PC-3 (cell line): ENCODE measurements around the gene RFX7.

Source experiments
- CTCF ChIP-seq: fragments of 300-600 bp; sonication (generic); conservative IDR thresholded peaks from 2 replicates; pipeline ENCODE4 v1.5.1; 2017; ENCODE audit warnings: antibody characterized with exemption, low read depth, mild to moderate bottlenecking, low read length
- EZH2phosphoT487 ChIP-seq: fragments of 300-600 bp; sonication (generic); IDR thresholded peaks from 2 replicates; pipeline ENCODE4 v1.6.1; 2018; ENCODE audit warnings: mild to moderate bottlenecking, antibody characterized with exemption, low read length, borderline replicate concordance

GRCh38 chr15:56042031-56042430 is 201.6 kb downstream of the RFX7 start:
- TF ChIP-seq EZH2phosphoT487: no peak
- no peak for TF ChIP-seq CTCF
